H1 (cell line): ENCODE results near the gene TFAP2B. TPM values are rescaled to one million over a fixed set of nuclear protein-coding genes. Genes with fewer than 3 reads are reported as not detected.

Experiments used
- CTCF ChIA-PET: fragments of 300-600 bp; sonication (Branson Sonifier 250); formaldehyde crosslinking; loops from one replicate; lab custom pipeline; 2021; ENCODE audit not compliant: partially characterized antibody; lab: Charles Lee
- POLR2A ChIA-PET: fragments of 300-600 bp; sonication (Branson Sonifier 250); formaldehyde crosslinking; loops from one replicate; lab custom pipeline; 2021; ENCODE audit warnings: inconsistent platforms; ENCODE audit not compliant: partially characterized antibody; lab: Charles Lee
- DNase-seq, 2 experiments: peaks; one replicate each; pipeline versions ENCODE4 v3.0.0 to v3.0.0-alpha.2; 2010 to 2022; ENCODE audit warnings: low spot score in 2 of 2, low read depth in 1 of 2, mixed read lengths in 1 of 2
- FAIRE-seq: peaks from 2 replicates; lab custom pipeline; 2011; peaks lifted over from hg19 to GRCh38; lab: Jason Lieb, UNC
- H2AFZ ChIP-seq: 2 replicates; pipeline ENCODE4 v1.8.1; 2012; ENCODE audit warnings: low read length, inconsistent platforms
- H2AK5ac ChIP-seq: 2 replicates; pipeline ENCODE4 v1.6.1; 2013; ENCODE audit warnings: low read depth, low read length
- H2BK120ac ChIP-seq: replicated peaks from 2 replicates; pipeline ENCODE3; 2013; ENCODE audit warnings: low read depth, low read length, inconsistent platforms
- H2BK12ac ChIP-seq: 2 replicates; pipeline ENCODE4 v1.6.1; 2013; ENCODE audit warnings: low read depth, low read length
- H2BK15ac ChIP-seq: 2 replicates; pipeline ENCODE4 v1.6.1; 2013; ENCODE audit warnings: low read length
- H2BK20ac ChIP-seq: 2 replicates; pipeline ENCODE4 v1.6.1; 2013; ENCODE audit warnings: low read length
- H2BK5ac ChIP-seq: 2 replicates; pipeline ENCODE4 v1.6.1; 2013; ENCODE audit warnings: low read depth, low read length
- H3K14ac ChIP-seq: 2 replicates; pipeline ENCODE4 v1.6.1; 2013; ENCODE audit warnings: inconsistent platforms; ENCODE audit not compliant: insufficient read length
- H3K18ac ChIP-seq: 2 replicates; pipeline ENCODE4 v1.6.1; 2013; ENCODE audit warnings: low read length; ENCODE audit errors: extremely low read depth
- H3K23ac ChIP-seq: 2 replicates; pipeline ENCODE4 v1.6.1; 2013; ENCODE audit warnings: inconsistent platforms; ENCODE audit not compliant: insufficient read length
- H3K23me2 ChIP-seq: 2 replicates; pipeline ENCODE4 v1.6.1; 2013; ENCODE audit warnings: low read depth, low read length
- H3K27ac ChIP-seq: 2 replicates; pipeline ENCODE4 v1.6.1; 2011; ENCODE audit warnings: low read depth, low read length, inconsistent platforms
- H3K27me3 ChIP-seq, 4 experiments: replicated peaks in 1 of 4; 1 replicate in 1 of 4; 2 replicates in 3 of 4; pipeline versions ENCODE4 v1.6.1 to v1.8.1; 2011 to 2013; ENCODE audit warnings: low read length in 3 of 4, mild to moderate bottlenecking in 3 of 4, inconsistent platforms in 2 of 4, mixed read lengths in 2 of 4, moderate library complexity in 1 of 4; ENCODE audit not compliant: control insufficient read depth in 3 of 4, insufficient read depth in 3 of 4; ENCODE audit errors: extremely low read depth in 1 of 4
- H3K36me3 ChIP-seq, 4 experiments: 2 replicates each; pipeline versions ENCODE4 v1.6.1 to v1.8.1; 2011 to 2013; ENCODE audit warnings: mild to moderate bottlenecking in 4 of 4, low read length in 3 of 4, moderate library complexity in 2 of 4, control low read depth in 1 of 4, inconsistent platforms in 1 of 4; ENCODE audit not compliant: insufficient read depth in 4 of 4, control insufficient read depth in 2 of 4
- H3K4ac ChIP-seq: replicated peaks from 2 replicates; pipeline ENCODE3; 2013; ENCODE audit warnings: low read length, low read depth, mixed read lengths, inconsistent platforms; ENCODE audit not compliant: insufficient read length
- H3K4me1 ChIP-seq, 4 experiments: replicated peaks in 1 of 4; 1 replicate in 1 of 4; 2 replicates in 3 of 4; pipeline versions ENCODE4 v1.6.1 to v1.8.1; 2011 to 2013; ENCODE audit warnings: low read length in 3 of 4, inconsistent platforms in 2 of 4, mixed read lengths in 1 of 4; ENCODE audit not compliant: insufficient read depth in 4 of 4, control insufficient read depth in 3 of 4
- H3K4me2 ChIP-seq, 2 experiments: 2 replicates each; pipeline versions ENCODE4 v1.6.1 to v1.8.1; 2011 to 2013; ENCODE audit warnings: low read depth in 2 of 2, low read length in 2 of 2, control low read depth in 1 of 2, inconsistent platforms in 1 of 2, mild to moderate bottlenecking in 1 of 2; ENCODE audit not compliant: insufficient read depth in 1 of 2
- H3K4me3 ChIP-seq, 4 experiments: fragments of 200-600, 300-600 bp in 1 of 4; sonication (generic), shearing (Covaris generic), sonication (Bioruptor Twin) in 1 of 4; 2 replicates each; pipeline versions ENCODE4 v1.5.1 to v1.8.1; 2011 to 2016; ENCODE audit warnings: low read length in 4 of 4, low read depth in 3 of 4, control low read depth in 2 of 4, inconsistent platforms in 2 of 4, mild to moderate bottlenecking in 2 of 4, mixed read lengths in 1 of 4, moderate library complexity in 1 of 4; ENCODE audit not compliant: insufficient read depth in 2 of 4; ENCODE audit errors: extremely low read depth in 1 of 4
- H3K56ac ChIP-seq: replicated peaks from 2 replicates; pipeline ENCODE3; 2013; ENCODE audit warnings: low read depth, mild to moderate bottlenecking, mixed read lengths, low read length, inconsistent platforms; ENCODE audit not compliant: insufficient read length
- H3K79me1 ChIP-seq: 2 replicates; pipeline ENCODE4 v1.6.1; 2013; ENCODE audit warnings: low read depth, low read length, control low read depth
- H3K79me2 ChIP-seq, 2 experiments: 2 replicates each; pipeline versions ENCODE4 v1.6.1 to v1.8.1; 2012 to 2013; ENCODE audit warnings: low read length in 2 of 2, mild to moderate bottlenecking in 2 of 2, inconsistent platforms in 1 of 2; ENCODE audit not compliant: insufficient read depth in 2 of 2, control insufficient read depth in 1 of 2
- H3K9ac ChIP-seq, 4 experiments: replicated peaks in 1 of 4; 1 replicate in 1 of 4; 2 replicates in 3 of 4; pipeline versions ENCODE4 v1.6.1 to v1.8.1; 2011 to 2013; ENCODE audit warnings: low read depth in 3 of 4, low read length in 3 of 4, control low read depth in 2 of 4, mild to moderate bottlenecking in 2 of 4, moderate library complexity in 2 of 4, inconsistent platforms in 1 of 4; ENCODE audit errors: extremely low read depth in 1 of 4
- H3K9me3 ChIP-seq, 2 experiments: 2 replicates each; pipeline versions ENCODE4 v1.6.1 to v1.8.1; 2012 to 2013; ENCODE audit warnings: mild to moderate bottlenecking in 2 of 2, moderate library complexity in 2 of 2, control low read depth in 1 of 2, inconsistent platforms in 1 of 2, low read depth in 1 of 2, low read length in 1 of 2, mixed read lengths in 1 of 2; ENCODE audit not compliant: insufficient read depth in 2 of 2
- H4K20me1 ChIP-seq, 2 experiments: replicated peaks in 1 of 2; 2 replicates each; pipeline versions ENCODE3 to v1.8.1; 2011 to 2013; ENCODE audit warnings: inconsistent platforms in 2 of 2, low read length in 2 of 2, mild to moderate bottlenecking in 1 of 2; ENCODE audit not compliant: insufficient read depth in 2 of 2, control insufficient read depth in 1 of 2
- H4K5ac ChIP-seq: 2 replicates; pipeline ENCODE4 v1.6.1; 2013; ENCODE audit warnings: low read length, low read depth, mixed read lengths, inconsistent platforms; ENCODE audit not compliant: insufficient read length
- H4K8ac ChIP-seq: 2 replicates; pipeline ENCODE4 v1.8.0; 2013; ENCODE audit warnings: mild to moderate bottlenecking, moderate library complexity, low read length, inconsistent platforms; ENCODE audit not compliant: insufficient read depth; ENCODE audit errors: extremely low read depth
- H4K91ac ChIP-seq: replicated peaks from 2 replicates; pipeline ENCODE3; 2013; ENCODE audit warnings: low read length, mixed read lengths, inconsistent platforms; ENCODE audit not compliant: insufficient read length
- CBX5 ChIP-seq: fragments of 300-800, 300-1000 bp; sonication (generic); IDR thresholded peaks from 2 replicates; pipeline ENCODE4 v1.7.1; 2016; ENCODE audit warnings: antibody characterized with exemption, low read length, low read depth
- CTBP2 ChIP-seq: IDR thresholded peaks from 2 replicates; pipeline ENCODE4 v1.7.0; 2011; ENCODE audit warnings: borderline replicate concordance, mild to moderate bottlenecking, moderate library complexity, mixed read lengths, low read length; ENCODE audit not compliant: insufficient read depth, insufficient read length
- GABPA ChIP-seq: IDR thresholded peaks from 2 replicates; pipeline ENCODE4 v1.6.1; 2011; ENCODE audit warnings: mild to moderate bottlenecking, low read length, moderate library complexity, borderline replicate concordance; ENCODE audit not compliant: insufficient read depth
- JUND ChIP-seq: IDR thresholded peaks from 2 replicates; pipeline ENCODE4 v1.6.1; 2011; ENCODE audit warnings: mild to moderate bottlenecking, improper control_type of control experiment, low read length
- NANOG ChIP-seq: IDR thresholded peaks from 2 replicates; pipeline ENCODE4 v1.6.1; 2011; ENCODE audit warnings: low read length, low read depth, mild to moderate bottlenecking, inconsistent platforms; ENCODE audit not compliant: insufficient read depth, poor library complexity, severe bottlenecking
- NRF1 ChIP-seq: IDR thresholded peaks from 2 replicates; pipeline ENCODE4 v1.6.1; 2011; ENCODE audit warnings: mild to moderate bottlenecking, low read depth, low read length, improper control_type of control experiment
- POLR2AphosphoS5 ChIP-seq: IDR thresholded peaks from 2 replicates; pipeline ENCODE4 v1.6.1; 2011; ENCODE audit warnings: low read depth, low read length
- POU5F1 ChIP-seq: IDR thresholded peaks from 2 replicates; pipeline ENCODE4 v1.6.1; 2011; ENCODE audit warnings: low read depth, mild to moderate bottlenecking, low read length, moderate library complexity
- RAD21 ChIP-seq, 2 experiments: IDR thresholded peaks in 1 of 2; conservative IDR thresholded peaks in 1 of 2; 2 replicates each; pipeline ENCODE4 v1.6.1; 2011; ENCODE audit warnings: low read depth in 2 of 2, low read length in 2 of 2, improper control_type of control experiment in 1 of 2, inconsistent platforms in 1 of 2, mild to moderate bottlenecking in 1 of 2, moderate library complexity in 1 of 2
- RNF2 ChIP-seq: fragments of 200-900, 300-1000 bp; sonication (generic); IDR thresholded peaks from 2 replicates; pipeline ENCODE4 v1.7.1; 2016; ENCODE audit warnings: borderline replicate concordance, low read depth, mild to moderate bottlenecking, antibody characterized with exemption, low read length; ENCODE audit not compliant: poor library complexity, severe bottlenecking; ENCODE audit errors: missing control alignments
- TAF7 ChIP-seq: optimal IDR thresholded peaks from 2 replicates; pipeline ENCODE3; 2011; ENCODE audit warnings: low read depth, mild to moderate bottlenecking, inconsistent platforms, low read length, moderate library complexity, borderline replicate concordance
- polyA plus RNA-seq, 7 experiments: library from polyadenylated mRNA; depleted of rRNA in 3 of 7; stranded (reverse) in 5 of 7; unstranded in 2 of 7; fragments of >200 nt in 5 of 7; fragments of 200-250 nt in 2 of 7; gene quantifications; 1 replicate in 5 of 7; 2 replicates in 1 of 7; 4 replicates in 1 of 7; pipeline versions ENCODE4 v1.2.1 to v1.2.3, GENCODE V29; 2011 to 2013; ENCODE audit warnings: missing spikeins in 2 of 7, mixed read lengths in 2 of 7
- total RNA-seq: library from RNA; stranded (reverse); fragmentation: NEBNext Ultra II Directional; extraction: Animal tissue kit (Norgen Biotek cat#: 25700); gene quantifications from 2 replicates; pipeline ENCODE4 v1.2.1, GENCODE V29; 2021

TFAP2B gene
- total and polyA plus RNA-seq, 2 of the 8 experiments (the other 6 are each of a cell fraction or from before 2014, with no cell fraction given): not detected

DNA sequence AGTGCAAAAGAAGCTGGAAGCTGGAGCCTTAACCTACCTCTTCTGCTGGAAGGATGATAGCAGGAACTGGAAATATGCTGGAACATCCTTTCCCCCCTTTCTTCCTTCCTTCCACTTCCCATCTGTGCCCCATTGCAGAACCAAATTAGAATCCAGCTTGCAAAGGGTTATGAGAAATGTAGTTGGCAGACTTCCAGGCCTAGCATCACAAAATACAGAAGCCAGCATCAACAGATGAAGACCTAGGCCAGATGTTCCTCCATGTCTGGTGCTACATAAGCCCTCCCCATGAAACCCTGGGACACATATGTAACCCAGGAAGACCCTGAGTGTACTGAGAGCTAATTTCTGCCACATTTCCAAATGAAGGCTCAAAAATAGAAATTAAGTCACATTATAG, 40.0 kb upstream of the TFAP2B start:
- H3K79me2 ChIP-seq: no peaks in the 10 kb centered on the region
- CTCF ChIA-PET: interaction anchor here (0.6 to 2.0 kb wide), 5 partner anchors 10 to 426 kb away, joined by 3 to 5 read pairs (median 3); no protein-coding TSS in a partner anchor
- no peak for TF ChIP-seq POU5F1
- TF ChIP-seq TAF7: no peak
- no peak for TF ChIP-seq CTBP2
- TF ChIP-seq POLR2AphosphoS5: no peak
- no peak for TF ChIP-seq RAD21 (IDR thresholded peaks at IDR 0.05 in 1 of 2, conservative IDR thresholded peaks at IDR 0.05 in 1 of 2; ENCODE audit: low read depth in 2 of 2, low read length in 2 of 2)
- no peak for TF ChIP-seq RNF2
- no peak for TF ChIP-seq JUND
- no peak for TF ChIP-seq NANOG
- TF ChIP-seq GABPA: no peak
- no peak for TF ChIP-seq CBX5
- TF ChIP-seq NRF1: no peak

More for the DNA sequence above, 40.0 kb upstream of the TFAP2B start:
- Histone ChIP-seq H3K18ac (no peak overlapping the region), H2AK5ac (no peak overlapping the region), H3K27ac (no peak overlapping the region), H3K36me3 (no peaks in the 10 kb centered on the region), H3K23ac (no peak overlapping the region), H2BK5ac (no peak overlapping the region), H2BK120ac (no peak overlapping the region), H3K23me2 (no peaks in the 10 kb centered on the region), H2BK15ac (no peak overlapping the region), H3K14ac (no peak overlapping the region), H3K4ac (no peak overlapping the region), H3K56ac (no peak overlapping the region), H2BK12ac (no peak overlapping the region), H3K27me3 (no peaks in the 10 kb centered on the region), H3K79me1 (no peaks in the 10 kb centered on the region), H3K9me3 (no peaks in the 10 kb centered on the region), H2AFZ (no peak overlapping the region), H3K4me3 (no peak overlapping the region), H3K9ac (no peak overlapping the region), H4K5ac (no peak overlapping the region), H2BK20ac (no peak overlapping the region), H4K91ac (no peak overlapping the region), H4K20me1 (no peaks in the 10 kb centered on the region), H3K4me2 (no peak overlapping the region), H3K4me1 (no peaks in the 10 kb centered on the region), H4K8ac (no peak overlapping the region)
- FAIRE-seq (no peak), DNase-seq (no peak)
- POLR2A ChIA-PET: no interaction called here
